WI38 (cell line): ENCODE data around the gene ZNF688.

Experiments used
- H3K4me3 ChIP-seq: 2 replicates; pipeline ENCODE4 v1.5.1; 2011; ENCODE audit warnings: low read depth, mild to moderate bottlenecking, control low read depth, low read length
- CTCF ChIP-seq: IDR thresholded peaks from 2 replicates; pipeline ENCODE4 v1.5.1; 2012; ENCODE audit warnings: low read depth, mild to moderate bottlenecking, control low read depth, low read length

ZNF688 gene

GRCh38 chr16:30609002-30609925, 37.8 kb upstream of the ZNF688 start:
- peak overlapping the region; percentile 78 for H3K4me3 ChIP-seq
- no peak for TF ChIP-seq CTCF

GRCh38 chr16:30606004-30606403, 34.5 kb upstream of the ZNF688 start:
- no peak overlapping the region for H3K4me3 ChIP-seq

GRCh38 chr16:30605158-30605557, 33.6 kb upstream of the ZNF688 start:
- no peak overlapping the region for H3K4me3 ChIP-seq
- TF ChIP-seq CTCF: no peak

More at GRCh38 chr16:30606004-30606403, 34.5 kb upstream of the ZNF688 start:
- TF ChIP-seq CTCF: no peak

- TF ChIP-seq CTCF: no peak
Measured at GRCh38 chr16:30604316-30604947, 32.9 kb upstream of the ZNF688 start.

GRCh38 chr16:30603945-30604315, 32.4 kb upstream of the ZNF688 start:
- H3K4me3 ChIP-seq: no peak overlapping the region
- TF ChIP-seq CTCF: no peak

More at GRCh38 chr16:30604316-30604947, 32.9 kb upstream of the ZNF688 start:
- H3K4me3 ChIP-seq: no peak overlapping the region

GRCh38 chr16:30602616-30603277, 31.2 kb upstream of the ZNF688 start:
- no peak overlapping the region for H3K4me3 ChIP-seq
- TF ChIP-seq CTCF: no peak

DNA sequence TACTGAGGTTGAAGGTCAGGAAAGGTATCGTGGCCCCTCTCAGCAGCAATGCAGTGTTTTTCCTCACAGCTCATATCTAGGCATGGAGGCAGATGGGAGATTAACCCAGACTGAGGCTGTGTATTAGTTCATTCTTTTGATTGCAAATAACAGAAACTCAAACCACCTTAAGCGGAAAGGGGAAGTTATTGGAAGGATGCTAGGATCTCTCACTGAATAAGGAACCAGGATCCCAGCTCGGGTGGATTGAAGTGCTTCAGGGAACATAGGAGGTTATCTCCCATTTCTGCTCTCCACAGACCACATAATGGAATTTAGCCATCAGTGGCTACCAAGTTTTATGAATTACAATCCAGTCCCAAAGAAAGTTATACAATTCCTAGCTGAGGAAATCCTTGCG, 30.5 kb upstream of the ZNF688 start:
- no peak overlapping the region for H3K4me3 ChIP-seq
- no peak for TF ChIP-seq CTCF
